HG03442 (cell line): ENCODE measurements around the gene KRTAP6-2.

Experiments
- ATAC-seq: cut with Tn5 transposase; IDR thresholded peaks from one replicate; pipeline ENCODE4 v1.9.1; 2021; ENCODE audit warnings: mild to moderate bottlenecking, moderate library complexity; ENCODE audit not compliant: unreplicated experiment

The KRTAP6-2 gene

GRCh38 chr21:30577766-30578165 lies 20.9 kb downstream of the KRTAP6-2 start:
- no peak for ATAC-seq

- no peak for ATAC-seq
These were observed 31.1 kb downstream of the KRTAP6-2 start for GRCh38 chr21:30567617-30568016.

DNA sequence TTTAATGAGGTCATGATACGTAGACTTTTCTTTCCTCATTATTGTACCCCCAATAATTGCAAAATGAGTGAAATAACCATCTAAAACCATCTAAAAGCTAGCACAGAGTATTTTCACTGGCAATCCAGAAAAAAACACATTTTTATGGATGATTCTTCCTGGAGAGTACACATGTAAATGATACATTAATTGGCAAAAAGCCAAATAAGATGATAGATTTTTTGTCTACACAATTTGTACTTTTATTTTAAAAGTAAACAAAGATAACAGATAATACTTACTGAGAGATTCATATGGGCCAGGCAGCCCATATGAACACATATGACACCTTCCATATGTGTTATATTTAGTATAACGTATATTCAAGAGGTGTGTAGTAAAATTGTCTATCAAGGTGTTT lies 35.1 kb downstream of the KRTAP6-2 start:
- ATAC-seq: no peak

DNA sequence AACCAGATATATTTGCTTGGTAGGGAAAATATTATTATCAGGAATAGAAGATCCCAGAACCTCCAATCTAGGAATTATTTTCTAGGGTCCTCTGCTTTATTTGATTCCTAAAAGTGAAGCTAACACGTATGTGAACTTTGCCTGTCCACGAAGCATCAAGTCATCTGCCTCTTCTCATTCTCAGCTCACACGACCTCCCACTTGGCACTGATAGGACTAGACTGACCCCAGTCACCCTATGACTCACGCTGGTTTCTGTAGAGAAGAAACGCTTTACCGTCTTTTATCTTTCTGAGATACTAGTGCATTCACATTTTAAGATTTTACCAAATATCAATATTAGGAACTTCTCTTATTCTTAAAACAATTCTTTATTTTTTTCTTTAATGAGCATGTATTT lies 35.6 kb downstream of the KRTAP6-2 start:
- ATAC-seq: no peak

GRCh38 chr21:30561957-30562356 lies 36.7 kb downstream of the KRTAP6-2 start:
- ATAC-seq: no peak

GRCh38 chr21:30561264-30561895 lies 37.3 kb downstream of the KRTAP6-2 start, which contains the start of gene KRTAP19-7:
TSS of gene KRTAP19-7 (minus strand) at chr21:30561314. CDS start at chr21:30561289, 25 bp downstream.
- no peak for ATAC-seq

GRCh38 chr21:30555095-30555494 lies 43.6 kb downstream of the KRTAP6-2 start:
- ATAC-seq: no peak

DNA sequence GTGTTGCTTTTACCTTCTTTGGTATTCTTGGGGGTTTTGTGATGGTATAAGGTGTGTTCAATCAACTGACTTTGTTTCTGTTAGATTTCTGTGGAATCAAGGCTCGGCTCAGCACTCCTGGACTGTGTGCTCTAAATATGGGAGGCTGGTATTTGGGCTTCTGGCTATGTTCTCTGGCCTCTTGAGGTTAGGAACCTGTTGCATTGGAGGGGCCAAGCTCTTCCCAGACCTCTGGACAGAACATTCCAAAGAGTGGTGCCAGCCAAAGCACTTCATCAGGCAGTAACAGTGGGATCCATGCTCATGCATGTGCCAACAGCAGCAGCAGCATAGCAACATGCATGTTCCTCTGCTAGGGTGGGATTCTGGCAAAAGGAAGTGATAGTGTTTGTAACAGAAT lies 45.9 kb downstream of the KRTAP6-2 start:
- no peak for ATAC-seq
